ENCODE results near the gene AGAP1. TPM values are rescaled to one million over a fixed set of nuclear protein-coding genes. Genes with fewer than 3 reads are reported as not detected.

The AGAP1 gene
- total and polyA plus RNA-seq, 2 donors (not counting 3 experiments of a cell fraction or from before 2014, with no cell fraction given): 10.2 to 20.9 TPM

GRCh38 chr2:235587202-235587601 is 93.4 kb downstream of the AGAP1 start:
- intact Hi-C loops (cut with micrococcal nuclease): no loop called here

More at GRCh38 chr2:235587202-235587601, 93.4 kb downstream of the AGAP1 start:
- Histone ChIP-seq H3K4me2 (ENCODE audit: insufficient read depth, low read length) (no peak overlapping the region), H3K4me1 (ENCODE audit: control insufficient read depth, extremely low read depth, insufficient read depth, low read length) (no peaks in the 10 kb centered on the region), H3K27ac (ENCODE audit: insufficient read depth, low read depth, low read length) (no peak overlapping the region), H3K36me3 (ENCODE audit: control insufficient read depth in 2 of 2, extremely low read depth in 1 of 2, insufficient read depth in 2 of 2, low read length in 2 of 2) (no peaks in the 10 kb centered on the region), H3K79me2 (ENCODE audit: control insufficient read depth, insufficient read depth, low read length) (no peaks in the 10 kb centered on the region), H3K4me3 (replicated peaks in 1 of 3; ENCODE audit: insufficient read depth in 1 of 3, low read depth in 1 of 3, low read length in 3 of 3) (no peak overlapping the region), H3K9me3 (replicated peaks; ENCODE audit: control insufficient read depth, insufficient read depth, low read length) (no peaks in the 10 kb centered on the region), H4K20me1 (replicated peaks; ENCODE audit: control insufficient read depth, extremely low read depth, insufficient read depth, low read length) (no peaks in the 10 kb centered on the region), H3K27me3 (ENCODE audit: control insufficient read depth in 2 of 2, insufficient read depth in 2 of 2, low read length in 2 of 2) (no peaks in the 10 kb centered on the region), H3K9ac (replicated peaks; ENCODE audit: extremely low read depth, insufficient read depth, low read length) (no peak overlapping the region), H2AFZ (ENCODE audit: low read depth, low read length) (no peak overlapping the region), H3K9me1 (replicated peaks; ENCODE audit: control insufficient read depth, extremely low read depth, insufficient read depth, low read length) (no peaks in the 10 kb centered on the region)
- DNase-seq (ENCODE audit: low read depth, low spot score) (no peak), FAIRE-seq (no peak)
- POLR2A ChIA-PET: no interaction called here
- dilution Hi-C loops (cut with MboI; ENCODE audit: extremely low pct_ligation_motif_present, low sequenced_read_pairs): no loop called here
- CTCF ChIA-PET: interaction anchor here (1.4 to 1.5 kb wide), 2 partner anchors 8 to 451 kb away, joined by 3 to 6 read pairs; no protein-coding TSS in a partner anchor
- TF ChIP-seq POLR2A (IDR thresholded peaks at IDR 0.05; ENCODE audit: low read depth, low read length) (no peak), MYC (IDR thresholded peaks at IDR 0.05; ENCODE audit: low read depth, low read length) (no peak), EZH2 (IDR thresholded peaks at IDR 0.05; ENCODE audit: borderline replicate concordance, low read depth, low read length, severe bottlenecking) (no peak), FOS (IDR thresholded peaks at IDR 0.05; ENCODE audit: borderline replicate concordance, insufficient read depth, low read length) (no peak), JUN (IDR thresholded peaks at IDR 0.05; ENCODE audit: borderline replicate concordance, insufficient read depth, insufficient read length, low read depth) (no peak), MAX (IDR thresholded peaks at IDR 0.05; ENCODE audit: insufficient read depth, insufficient read length) (no peak), GATA2 (IDR thresholded peaks at IDR 0.05; ENCODE audit: insufficient read depth, insufficient read length, low read depth, low read length) (no peak), POLR2AphosphoS5 (IDR thresholded peaks at IDR 0.05; ENCODE audit: insufficient read depth, low read depth, low read length) (no peak)
- TF ChIP-seq, protein P1, sequence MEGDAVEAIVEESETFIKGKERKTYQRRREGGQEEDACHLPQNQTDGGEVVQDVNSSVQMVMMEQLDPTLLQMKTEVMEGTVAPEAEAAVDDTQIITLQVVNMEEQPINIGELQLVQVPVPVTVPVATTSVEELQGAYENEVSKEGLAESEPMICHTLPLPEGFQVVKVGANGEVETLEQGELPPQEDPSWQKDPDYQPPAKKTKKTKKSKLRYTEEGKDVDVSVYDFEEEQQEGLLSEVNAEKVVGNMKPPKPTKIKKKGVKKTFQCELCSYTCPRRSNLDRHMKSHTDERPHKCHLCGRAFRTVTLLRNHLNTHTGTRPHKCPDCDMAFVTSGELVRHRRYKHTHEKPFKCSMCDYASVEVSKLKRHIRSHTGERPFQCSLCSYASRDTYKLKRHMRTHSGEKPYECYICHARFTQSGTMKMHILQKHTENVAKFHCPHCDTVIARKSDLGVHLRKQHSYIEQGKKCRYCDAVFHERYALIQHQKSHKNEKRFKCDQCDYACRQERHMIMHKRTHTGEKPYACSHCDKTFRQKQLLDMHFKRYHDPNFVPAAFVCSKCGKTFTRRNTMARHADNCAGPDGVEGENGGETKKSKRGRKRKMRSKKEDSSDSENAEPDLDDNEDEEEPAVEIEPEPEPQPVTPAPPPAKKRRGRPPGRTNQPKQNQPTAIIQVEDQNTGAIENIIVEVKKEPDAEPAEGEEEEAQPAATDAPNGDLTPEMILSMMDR (IDR thresholded peaks at IDR 0.05; ENCODE audit: extremely low read depth in 1 of 2, insufficient read depth in 1 of 2, low read depth in 1 of 2, low read length in 2 of 2): no peak
- BruUV-seq (replicated peaks): no TSS peak

Measured in endothelial cell of umbilical vein (primary cell).